GM21529 (cell line): Measurements from ENCODE around the gene CEACAM21.

Experiments
- ATAC-seq: cut with Tn5 transposase; IDR thresholded peaks from one replicate; pipeline ENCODE4 v1.9.1; 2021; ENCODE audit not compliant: unreplicated experiment

CEACAM21 gene

DNA sequence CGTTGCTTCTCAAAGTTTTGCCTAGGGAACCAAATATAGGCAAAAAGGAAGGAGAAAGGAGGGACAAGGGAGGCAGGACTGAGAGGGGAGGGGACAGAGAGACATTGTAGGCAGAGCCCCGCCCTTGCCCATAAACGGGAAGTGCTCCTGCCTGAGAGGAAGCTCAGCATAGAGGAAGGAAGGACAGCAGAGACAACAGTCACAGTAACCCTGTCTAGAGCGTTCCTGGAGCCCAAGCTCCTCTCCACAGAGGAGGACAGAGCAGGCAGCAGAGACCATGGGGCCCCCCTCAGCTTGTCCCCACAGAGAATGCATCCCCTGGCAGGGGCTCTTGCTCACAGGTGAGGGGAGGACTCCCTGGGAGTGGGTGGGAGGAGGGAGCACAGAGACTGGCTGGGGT lies at the start of gene CEACAM21:
TSS of gene CEACAM21 (plus strand) at position 169 of the 400 bp plus-strand sequence. CDS start at position 278, 109 bp downstream.
- ATAC-seq = peak; percentile 67

DNA sequence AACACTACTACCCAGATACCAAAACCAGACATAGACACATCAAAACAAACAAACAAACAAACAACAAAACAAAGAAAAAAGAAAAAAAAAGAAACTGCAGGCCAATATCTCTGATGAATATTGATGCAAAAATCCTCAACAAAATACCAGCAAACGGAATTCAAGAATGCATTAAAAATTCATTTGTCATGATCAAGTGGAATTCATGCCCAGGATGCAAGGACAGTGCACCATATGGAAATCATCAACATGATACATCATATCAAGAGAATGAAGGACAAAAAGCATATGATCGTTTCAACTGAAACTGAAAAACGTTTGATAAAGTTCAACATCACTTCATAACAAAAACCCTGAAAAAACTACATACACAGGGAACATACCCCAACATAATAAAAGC lies 48.9 kb upstream of the CEACAM21 start:
- no peak for ATAC-seq

DNA sequence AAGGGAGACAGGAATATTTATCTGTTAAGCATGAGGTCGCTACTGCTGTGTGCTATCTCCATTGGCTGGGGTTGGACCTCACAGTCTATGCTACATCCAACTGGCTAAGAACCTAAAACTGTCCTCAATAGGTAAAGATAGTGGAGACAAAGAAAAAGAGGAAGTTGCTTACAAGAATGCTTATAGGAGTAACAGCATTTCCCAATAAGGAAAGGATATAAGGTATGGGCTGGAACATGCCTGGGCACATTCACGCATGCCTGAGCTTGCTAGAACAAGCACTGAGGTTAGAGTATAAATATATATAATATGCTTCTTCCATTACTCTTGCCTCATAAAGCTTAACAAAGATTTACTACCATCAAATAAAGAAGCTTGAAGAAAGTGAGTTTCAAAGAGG lies 47.9 kb upstream of the CEACAM21 start:
- ATAC-seq = no peak

DNA sequence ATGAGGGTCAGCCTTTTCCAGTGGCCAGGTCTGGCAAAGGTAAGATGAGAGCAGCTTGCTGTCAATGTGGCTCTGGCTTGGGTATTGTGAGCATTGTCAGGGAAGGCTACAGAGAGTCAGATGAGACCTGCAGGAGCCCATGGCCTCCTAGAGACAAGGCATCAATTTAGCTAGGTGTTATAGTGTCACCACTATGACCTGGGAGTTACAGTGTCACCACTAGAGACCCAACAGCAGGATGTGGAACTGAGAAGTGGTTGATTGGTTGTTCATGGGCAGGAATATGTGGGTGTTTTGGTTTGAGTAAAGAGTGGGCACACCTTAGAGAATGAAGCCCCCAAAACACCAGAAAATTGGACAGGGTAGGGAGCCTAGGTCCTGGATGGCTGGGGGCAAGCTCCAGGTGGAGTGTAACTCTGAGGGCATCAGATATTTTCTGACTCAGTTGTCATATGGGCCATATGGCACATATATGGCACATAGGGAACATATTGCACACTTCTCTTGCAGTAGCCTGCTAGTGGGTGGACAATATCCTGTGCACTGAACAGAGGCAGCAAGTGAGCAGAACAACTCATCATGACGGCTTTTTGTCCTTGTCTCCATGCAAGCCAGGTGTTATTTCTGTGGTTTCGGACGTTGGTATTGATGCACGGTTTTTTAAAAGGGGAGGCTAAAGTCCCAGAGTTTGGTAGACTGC lies 46.3 kb upstream of the CEACAM21 start:
- no peak for ATAC-seq

DNA sequence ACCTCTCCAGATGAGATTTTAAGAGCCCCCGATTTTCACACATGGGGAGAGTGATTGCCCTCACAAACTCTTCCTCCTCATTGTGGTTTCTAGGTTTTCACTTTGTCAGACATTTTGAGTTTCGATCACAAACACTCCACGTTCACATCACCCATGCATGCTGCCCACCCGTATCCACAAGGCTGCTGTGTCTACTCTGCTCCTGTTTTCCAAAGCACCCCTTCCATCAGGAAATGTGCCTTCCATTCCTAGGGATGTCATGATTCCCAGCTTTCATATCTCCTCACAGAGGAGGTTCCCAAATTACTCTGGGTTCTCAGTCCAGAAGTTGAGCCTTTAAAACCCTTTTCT lies 45.8 kb upstream of the CEACAM21 start:
- ATAC-seq = no peak

DNA sequence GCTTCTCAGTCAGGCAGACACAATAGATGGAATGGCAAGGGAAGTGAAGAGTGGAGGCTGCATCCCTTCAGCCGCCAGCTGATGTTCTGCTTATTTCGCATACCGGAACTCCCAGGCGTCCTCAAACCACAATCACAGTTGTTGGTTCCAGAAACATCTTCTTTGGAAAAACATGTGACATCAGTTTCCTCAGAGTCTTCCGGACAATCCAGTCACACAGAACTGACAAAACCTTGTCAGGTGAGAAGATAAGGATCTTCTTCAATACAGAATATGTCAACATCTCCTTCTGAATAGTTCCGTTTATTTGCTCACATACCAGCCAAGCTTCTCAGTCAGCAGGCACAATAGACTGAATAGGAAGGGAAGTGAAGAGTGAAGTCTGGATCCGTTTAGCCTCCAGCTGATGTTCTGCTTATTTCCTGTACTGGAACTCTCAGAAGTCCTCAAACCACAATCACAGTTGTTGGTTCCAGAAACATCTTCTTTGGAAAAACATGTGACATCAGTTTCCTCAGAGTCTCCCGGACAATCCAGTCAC lies 45.1 kb upstream of the CEACAM21 start:
- ATAC-seq = no peak

DNA sequence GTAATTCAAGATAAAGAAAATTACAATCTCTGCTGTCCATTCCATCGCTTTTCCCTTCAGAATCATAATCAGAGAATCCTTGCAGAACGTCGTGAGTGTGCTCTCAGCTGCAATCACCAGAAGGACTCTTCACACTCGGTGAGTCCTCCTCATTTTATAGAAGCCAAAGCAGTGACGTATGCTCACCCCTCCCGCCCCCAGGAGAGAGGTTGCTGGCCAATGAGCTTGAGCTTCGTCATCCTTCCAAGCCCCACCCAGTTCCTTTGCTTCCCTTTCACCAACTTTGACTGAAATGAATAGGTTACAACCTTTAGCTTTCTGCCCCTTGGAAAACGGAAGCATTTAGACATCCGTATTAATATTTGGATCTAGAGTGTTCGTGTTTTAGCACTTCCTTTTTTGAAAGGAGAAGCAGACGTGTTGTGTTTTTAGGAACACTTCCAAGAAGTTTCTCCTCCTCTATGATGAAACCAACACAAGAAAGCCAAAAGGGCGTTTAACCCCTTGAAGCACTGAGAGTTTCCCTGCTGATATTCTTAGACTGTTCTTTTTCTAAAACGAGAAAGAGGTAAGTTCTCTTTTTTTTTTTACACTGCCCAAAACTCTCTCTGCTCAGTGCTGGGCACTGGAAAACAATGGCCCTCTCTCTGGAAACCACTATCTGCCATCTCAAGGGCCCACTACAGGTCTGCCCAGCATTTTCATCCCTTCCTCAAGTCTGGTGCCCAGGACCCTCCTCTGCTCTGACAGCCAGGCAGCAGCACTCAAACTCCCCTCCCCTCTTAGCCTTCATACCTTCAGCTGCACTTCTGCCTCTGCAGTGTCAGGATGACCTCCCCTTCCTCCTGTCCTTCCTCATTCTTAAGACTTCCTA lies 44.3 kb upstream of the CEACAM21 start:
- ATAC-seq = no peak

DNA sequence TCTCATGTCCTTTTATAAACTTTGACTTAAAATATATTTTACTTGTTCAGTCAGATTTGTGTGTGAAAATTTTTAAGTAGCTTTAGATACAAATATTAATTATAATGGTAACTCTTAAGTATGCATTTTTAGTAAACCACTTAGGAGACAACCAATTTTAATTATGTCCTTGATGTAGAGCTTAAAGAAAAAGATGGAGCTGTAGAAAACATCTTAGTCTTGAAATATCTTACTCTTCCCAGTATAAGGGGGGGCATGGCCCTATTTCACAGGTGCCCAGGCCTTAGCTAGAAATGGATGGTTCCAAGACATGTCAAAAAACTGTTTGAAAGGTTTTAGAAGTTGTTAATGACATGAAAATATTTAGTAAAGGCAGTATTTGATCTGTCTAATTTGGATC lies 43.4 kb upstream of the CEACAM21 start:
- no peak for ATAC-seq

DNA sequence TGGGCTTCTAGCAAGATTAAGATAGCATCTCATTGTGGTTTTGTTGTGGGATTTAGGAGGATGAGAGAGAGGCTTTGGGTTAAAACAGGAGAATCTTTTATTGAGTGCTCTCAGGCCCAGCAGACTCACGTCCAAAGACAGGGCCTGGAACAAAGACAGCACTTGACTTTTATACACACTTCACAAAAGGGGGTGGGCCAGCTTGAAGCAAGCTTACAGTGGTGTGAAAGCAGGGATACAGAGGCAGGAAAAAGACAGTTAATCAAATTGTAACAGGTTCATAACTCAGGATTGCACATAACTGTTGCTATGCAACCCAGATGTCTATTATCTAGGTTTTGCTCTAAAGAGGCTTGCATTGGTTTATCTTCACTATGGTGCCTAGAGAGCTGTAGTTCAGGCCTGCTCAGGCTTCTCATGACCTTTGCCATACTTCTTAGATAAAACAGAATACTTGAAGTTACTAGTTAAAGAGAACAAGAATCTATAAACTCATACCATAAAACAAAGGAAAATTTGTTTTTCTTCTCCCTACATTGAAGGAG lies 42.2 kb upstream of the CEACAM21 start:
- no peak for ATAC-seq

DNA sequence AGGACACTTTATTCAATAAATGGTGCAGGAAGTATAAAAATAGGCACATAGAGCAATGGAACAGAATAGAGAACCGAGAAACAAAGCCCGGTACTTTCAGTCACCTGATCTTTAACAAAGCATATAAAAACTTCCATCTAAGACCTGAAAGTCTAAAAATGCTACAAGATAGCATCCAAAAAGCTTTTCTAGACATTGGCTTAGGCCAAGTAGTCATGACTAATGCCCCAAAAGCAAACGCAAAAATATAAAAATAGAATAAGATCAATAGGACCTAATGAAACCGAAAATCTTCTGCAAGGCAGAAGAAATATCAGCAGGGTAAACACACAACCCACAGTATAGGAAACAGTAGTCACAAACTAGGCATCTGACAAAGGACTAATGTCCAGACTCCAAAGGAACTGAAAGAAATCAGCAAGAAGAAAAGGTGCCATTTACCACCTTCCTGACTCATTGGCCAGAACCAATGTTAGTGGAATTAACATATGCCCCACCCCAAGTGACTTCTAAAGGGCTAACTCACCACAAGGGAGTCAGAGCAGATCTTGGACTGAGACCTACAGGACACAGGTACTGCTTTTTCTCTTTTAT lies 40.8 kb upstream of the CEACAM21 start:
- peak; percentile 72 for ATAC-seq

DNA sequence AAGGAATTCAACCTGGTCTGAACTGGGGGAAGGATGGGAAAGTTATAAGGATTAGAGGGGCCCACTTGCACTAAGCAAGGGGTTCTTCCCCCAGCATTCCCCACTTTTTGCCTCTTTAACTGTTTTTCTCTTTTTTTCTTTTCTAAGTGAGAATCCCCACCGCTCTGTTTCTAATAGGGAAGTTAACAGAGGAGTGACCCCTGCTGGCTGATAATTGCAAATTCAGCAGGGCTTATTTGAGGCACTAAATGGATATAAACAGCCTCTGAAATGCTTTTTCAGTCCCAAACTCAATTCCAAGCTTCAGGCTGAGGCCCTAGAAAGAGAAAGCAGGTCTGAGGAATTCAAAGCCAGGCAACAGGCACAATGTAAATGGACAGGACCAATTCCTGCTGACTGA lies 38.2 kb upstream of the CEACAM21 start:
- ATAC-seq = no peak

DNA sequence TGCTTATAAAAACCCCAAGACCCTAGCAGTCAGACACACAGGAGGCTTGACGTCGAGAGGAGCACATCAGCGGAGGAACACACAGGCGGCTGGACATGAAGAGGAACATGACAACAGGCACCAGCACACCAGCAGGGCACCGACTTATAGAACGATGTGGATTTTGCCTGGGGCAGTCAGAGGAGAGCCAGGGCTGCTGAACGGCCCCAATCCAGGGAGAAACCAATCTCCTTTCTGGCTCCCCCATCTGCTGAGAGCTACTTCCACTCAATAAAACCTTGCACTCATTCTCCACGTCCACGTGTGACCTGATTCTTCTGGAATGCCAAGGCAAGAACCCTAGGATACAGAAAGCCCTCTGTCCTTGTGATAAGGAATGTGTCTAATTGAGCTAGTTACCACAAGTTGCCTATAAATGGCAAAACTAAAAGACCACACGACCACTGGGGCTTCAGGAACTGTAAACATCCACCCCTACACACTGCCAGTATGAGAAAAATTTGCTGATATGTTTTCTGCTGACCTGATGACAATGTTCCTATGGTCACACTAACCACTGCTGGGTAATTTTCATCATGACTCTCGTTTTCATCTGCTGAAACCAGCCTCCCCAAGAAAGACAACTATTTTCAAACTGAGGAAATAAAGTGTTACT lies 35.8 kb upstream of the CEACAM21 start:
- ATAC-seq = no peak

DNA sequence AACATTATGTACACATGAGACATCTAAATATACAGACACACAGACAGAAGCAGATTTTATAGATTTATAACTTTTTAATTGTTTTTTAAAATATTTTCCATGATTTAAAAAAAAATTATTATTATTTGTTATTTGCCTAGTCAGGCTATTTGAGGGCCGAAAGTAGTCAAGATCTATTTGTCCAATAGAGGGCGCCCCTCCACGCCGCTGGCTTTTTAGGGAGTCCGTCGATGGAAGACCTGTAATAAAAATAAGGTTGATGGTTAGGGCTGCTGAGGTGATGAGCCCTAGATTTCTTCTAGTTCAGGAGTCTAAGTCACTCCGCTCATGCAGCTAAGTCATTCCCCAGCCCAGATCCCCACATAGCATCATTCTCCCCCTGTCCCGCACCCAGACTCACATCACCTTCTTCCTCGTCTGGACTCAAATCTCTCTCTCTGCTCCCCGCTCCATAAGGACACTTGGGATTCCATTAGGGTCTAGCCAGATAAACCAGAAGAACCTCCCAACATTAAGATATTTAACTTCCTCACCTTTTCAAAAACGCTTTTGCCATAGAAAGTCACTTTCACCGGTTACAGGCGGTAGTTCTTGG lies 33.9 kb upstream of the CEACAM21 start:
- ATAC-seq = no peak

DNA sequence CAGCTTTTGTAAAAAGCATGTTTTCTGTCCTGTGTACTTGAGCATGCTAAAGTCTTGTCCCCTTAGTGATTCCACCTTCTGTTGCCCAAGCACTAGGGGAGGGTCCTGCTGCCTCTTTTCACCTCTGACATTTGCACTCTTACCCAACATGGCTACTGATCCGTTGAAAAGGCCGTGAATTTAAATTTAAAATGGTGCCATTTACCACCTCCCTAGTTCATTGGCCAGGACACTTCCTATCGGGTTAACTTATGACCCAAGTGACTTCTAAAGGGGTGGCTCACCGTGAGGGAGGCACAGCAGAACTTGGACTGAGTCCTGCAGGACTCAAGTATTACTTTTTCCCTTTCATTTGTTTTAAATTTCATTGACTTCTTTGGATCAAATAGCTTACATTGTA lies 33.3 kb upstream of the CEACAM21 start:
- no peak for ATAC-seq

DNA sequence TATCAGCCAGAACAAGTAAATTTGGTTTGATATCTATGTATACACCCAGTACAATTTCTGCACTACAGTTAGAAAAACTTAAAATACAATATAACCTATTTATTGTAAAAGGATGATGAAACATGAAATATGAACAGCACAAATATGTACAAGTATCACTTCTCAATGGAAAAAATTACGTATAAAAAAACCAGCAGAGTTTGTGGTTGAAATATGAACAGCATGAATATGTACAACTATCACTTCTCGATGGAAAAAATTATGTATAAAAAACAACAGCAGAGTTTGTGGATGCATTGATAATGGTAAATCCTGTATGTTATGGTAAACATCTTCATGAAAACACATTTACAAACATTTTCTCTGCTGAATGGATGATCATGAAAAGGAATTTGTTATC lies 32.4 kb upstream of the CEACAM21 start:
- no peak for ATAC-seq

DNA sequence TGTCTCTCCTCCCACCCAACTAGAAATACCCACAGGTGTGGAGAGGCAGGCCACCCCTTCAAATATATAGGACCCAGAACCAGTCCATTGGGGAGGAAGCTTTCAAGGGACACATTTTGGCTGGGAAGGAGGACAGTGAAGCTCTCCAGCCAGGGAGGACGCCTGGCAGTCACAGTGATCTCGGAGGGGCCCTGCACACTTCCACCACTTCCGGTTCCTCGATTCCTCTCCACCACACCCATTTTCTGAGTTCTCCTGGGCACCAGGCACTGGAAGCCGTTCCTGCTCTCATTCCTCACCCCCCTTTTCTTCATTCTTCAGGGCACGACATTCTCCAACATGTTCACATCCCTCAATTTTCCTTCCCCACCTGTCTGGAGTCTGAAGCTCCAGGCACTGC lies 30.4 kb upstream of the CEACAM21 start:
- ATAC-seq = no peak

DNA sequence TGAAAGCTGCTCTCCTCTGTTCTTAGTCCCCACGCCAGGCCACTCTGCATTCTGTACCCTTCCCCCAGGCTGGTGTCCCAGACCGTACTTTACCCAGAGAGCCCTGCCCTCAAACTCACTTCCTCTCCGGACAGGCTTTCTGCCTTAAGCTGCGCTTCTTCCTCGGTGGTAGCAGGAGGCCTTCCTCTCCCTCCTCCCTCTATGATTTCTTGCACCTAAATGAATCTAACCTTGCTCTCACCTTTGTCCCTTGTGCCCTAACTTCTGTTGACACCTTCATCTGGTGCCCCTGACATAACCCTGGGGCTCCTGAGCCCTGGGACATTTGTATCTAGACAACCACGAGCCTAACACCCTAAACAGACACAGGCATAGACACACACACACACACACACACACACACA lies 29.6 kb upstream of the CEACAM21 start:
- peak; percentile 50 for ATAC-seq

DNA sequence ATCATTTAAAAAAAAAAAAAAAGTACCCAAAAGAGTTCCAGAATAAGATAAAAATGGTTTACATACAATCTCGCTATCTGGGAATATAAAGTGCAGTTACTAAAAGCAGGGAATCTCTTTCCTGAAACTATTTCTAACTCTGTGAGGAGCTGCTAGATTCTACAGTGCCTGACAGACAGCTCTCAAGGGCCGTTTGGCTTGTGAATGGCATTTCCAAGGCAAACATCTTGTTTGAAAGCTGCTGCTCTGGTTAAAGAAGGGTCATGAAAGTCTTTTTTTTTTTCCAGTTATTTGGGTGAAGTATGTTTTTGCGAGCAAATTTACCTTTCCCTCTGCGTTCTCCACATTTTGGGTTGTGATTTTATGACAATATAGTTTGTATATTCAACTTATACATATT lies 29.0 kb upstream of the CEACAM21 start:
- no peak for ATAC-seq

DNA sequence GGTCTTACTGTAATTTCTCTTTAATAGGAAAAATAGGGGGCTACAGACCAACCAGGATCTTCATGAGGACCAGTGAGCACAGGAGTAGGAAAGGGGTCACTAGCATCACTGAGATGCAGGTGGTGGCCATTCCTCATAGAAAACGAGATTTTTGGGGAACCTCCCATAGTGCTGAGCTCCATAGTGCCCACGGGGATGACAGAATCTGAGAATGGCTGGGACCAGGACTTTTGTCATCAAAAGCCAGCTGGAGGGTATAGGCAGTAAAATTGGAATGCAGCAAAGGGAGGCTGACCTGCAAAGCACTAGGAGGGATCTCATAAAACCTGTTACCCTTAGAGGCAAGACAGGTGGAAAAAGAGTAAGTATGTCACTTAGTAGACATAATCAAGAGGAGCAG lies 28.4 kb upstream of the CEACAM21 start:
- no peak for ATAC-seq

DNA sequence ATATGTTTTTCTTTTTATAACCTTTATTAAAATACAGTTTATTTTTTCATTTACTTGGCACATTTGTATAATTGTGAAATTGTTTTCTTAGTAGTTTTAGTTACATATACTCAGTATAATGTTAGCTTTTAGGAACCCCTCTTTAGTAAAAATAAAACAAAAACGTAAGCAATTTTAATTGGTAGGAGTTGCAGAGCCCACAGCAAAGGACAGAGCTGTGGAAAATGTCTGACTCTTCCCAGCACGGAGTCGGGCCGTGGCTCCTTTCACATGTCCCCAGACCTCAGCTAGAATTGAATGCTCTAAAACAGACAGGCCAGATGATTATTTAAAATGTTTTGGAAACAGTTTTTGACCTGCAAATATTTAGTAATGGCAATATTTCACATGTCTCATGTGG lies 27.9 kb upstream of the CEACAM21 start:
- ATAC-seq = no peak
